ENCODE measurements around the gene MYOF.

Gene MYOF

DNA sequence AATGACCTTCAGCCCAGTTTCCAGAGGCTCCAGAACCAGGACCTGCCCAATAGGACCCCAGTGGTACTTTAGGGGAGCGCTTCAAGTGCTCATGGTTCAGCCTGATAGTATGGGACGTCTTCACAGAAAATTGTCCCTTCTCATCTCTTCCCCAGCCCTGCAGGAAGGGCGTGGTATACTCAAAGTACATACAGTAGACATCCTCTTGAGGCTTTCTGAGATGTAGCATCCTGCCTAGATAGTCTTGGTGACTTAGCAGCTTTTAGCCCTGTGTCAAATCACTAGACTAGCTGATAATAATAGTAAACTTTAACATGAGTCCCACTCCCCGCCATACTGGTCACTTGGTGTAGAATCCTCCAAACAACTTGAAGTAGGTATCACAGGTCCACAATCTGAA, 215.3 kb downstream of the MYOF start:
- DNase-seq = no peak
- in situ Hi-C loops (cut with HindIII; ENCODE audit: low pct_ligation_motif_present, low pct_unique_long_range_greater_than_20kb, low sequenced_read_pairs) = no loop called here

DNA sequence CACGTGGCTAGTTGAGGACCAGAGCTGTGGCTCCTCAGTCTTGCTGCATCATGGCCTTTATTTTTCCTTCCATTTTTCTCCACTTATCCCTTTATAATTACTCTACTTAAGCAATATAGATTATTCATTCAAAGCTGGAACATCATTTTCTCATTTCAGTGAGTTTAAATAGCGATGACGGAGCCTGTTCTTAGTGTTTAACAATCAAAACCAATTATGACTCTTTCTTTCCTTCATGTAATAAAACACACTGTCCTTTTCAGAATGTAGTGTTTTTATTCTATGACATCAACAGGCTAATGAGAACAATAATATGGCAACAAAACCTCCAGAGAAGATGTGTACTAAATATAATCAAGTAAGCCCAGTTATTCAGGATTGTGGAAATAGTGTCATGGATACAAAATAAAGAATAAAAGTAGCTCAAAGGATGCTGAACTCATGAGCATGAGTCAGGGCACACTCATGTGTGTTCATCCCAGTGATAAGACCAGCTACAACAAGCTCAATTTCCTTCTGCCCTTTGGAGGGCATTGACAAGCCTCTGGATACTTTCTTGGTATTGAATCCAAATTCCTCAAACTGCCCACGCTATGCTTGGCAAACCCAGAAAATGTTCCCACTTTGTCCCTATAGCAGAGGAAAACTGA, 220.0 kb downstream of the MYOF start:
- in situ Hi-C loops (cut with HindIII; ENCODE audit: low pct_ligation_motif_present, low pct_unique_long_range_greater_than_20kb, low sequenced_read_pairs) = no loop called here
- DNase-seq = no peak

GRCh38 chr10:93261089-93261488, 221.0 kb downstream of the MYOF start:
- in situ Hi-C loops (cut with HindIII; ENCODE audit: low pct_ligation_motif_present, low pct_unique_long_range_greater_than_20kb, low sequenced_read_pairs) = no loop called here
- no peak for DNase-seq

GRCh38 chr10:93259126-93259525, 223.0 kb downstream of the MYOF start:
- in situ Hi-C loops (cut with HindIII; ENCODE audit: low pct_ligation_motif_present, low pct_unique_long_range_greater_than_20kb, low sequenced_read_pairs) = no loop called here
- no peak for DNase-seq

Measured in ACHN (cell line).